WTC11 (cell line): Measurements from ENCODE around the gene PIP4K2B. TPM values are rescaled to one million over a fixed set of nuclear protein-coding genes. Genes with fewer than 3 reads are reported as not detected.
A peak's percentile ranks its signal among the peaks of the same experiment; 100 is the strongest.

Source experiments
- ATAC-seq: fragments of 200-7000 bp; cut with Tn5 transposase; 2 replicates; pipeline ENCODE4 v1.10.0; 2021; ENCODE audit warnings: mild to moderate bottlenecking, moderate library complexity
- CTCF ChIA-PET: fragments of 300-600 bp; sonication (Branson Sonifier 250); formaldehyde crosslinking; loops from one replicate; lab custom pipeline; 2021; ENCODE audit warnings: antibody characterized with exemption; lab: Charles Lee
- POLR2A ChIA-PET: fragments of 350-600 bp; sonication (Branson Sonifier 250); formaldehyde crosslinking; loops from one replicate; lab custom pipeline; 2021; ENCODE audit warnings: antibody characterized with exemption; lab: Charles Lee
- DNase-seq: peaks from one replicate; pipeline ENCODE4 v3.0.0; 2021; ENCODE audit warnings: low spot score
- H3K27ac Mint-ChIP-seq: 2 replicates; pipeline ENCODE4 v1.8.0; 2021; ENCODE audit warnings: mixed read lengths
- H3K27me3 Mint-ChIP-seq: 2 replicates; pipeline ENCODE4 v1.8.0; 2021; ENCODE audit warnings: low read depth, mild to moderate bottlenecking, moderate library complexity, mixed read lengths
- H3K36me3 Mint-ChIP-seq: 2 replicates; pipeline ENCODE4 v1.8.0; 2021; ENCODE audit warnings: mixed read lengths
- H3K4me1 Mint-ChIP-seq: 2 replicates; pipeline ENCODE4 v1.8.0; 2022; ENCODE audit warnings: mixed read lengths
- H3K4me3 Mint-ChIP-seq: 2 replicates; pipeline ENCODE4 v1.8.0; 2021; ENCODE audit warnings: mild to moderate bottlenecking, moderate library complexity, mixed read lengths
- H3K9me3 Mint-ChIP-seq: 2 replicates; pipeline ENCODE4 v1.8.0; 2021; ENCODE audit warnings: mixed read lengths
- AFF4 ChIP-seq: sonication (generic); formaldehyde crosslinking; IDR thresholded peaks from 2 replicates; pipeline ENCODE4 v1.8.1; 2023; ENCODE audit warnings: mild to moderate bottlenecking, missing genetic modification reagents, borderline replicate concordance
- ATF2 ChIP-seq: sonication (generic); formaldehyde crosslinking; IDR thresholded peaks from 2 replicates; pipeline ENCODE4 v1.8.1; 2022; ENCODE audit warnings: low read depth, missing genetic modification reagents, borderline replicate concordance
- ATF3 ChIP-seq: sonication (generic); formaldehyde crosslinking; conservative IDR thresholded peaks from 2 replicates; pipeline ENCODE4 v1.8.1; 2022; ENCODE audit warnings: mild to moderate bottlenecking, missing genetic modification reagents
- ATF6 ChIP-seq: sonication (generic); formaldehyde crosslinking; IDR thresholded peaks from 2 replicates; pipeline ENCODE4 v1.8.1; 2023; ENCODE audit warnings: mild to moderate bottlenecking, missing genetic modification reagents
- JAZF1 ChIP-seq: fragments of 250-450 bp; sonication (Bioruptor Pico); IDR thresholded peaks from 2 replicates; pipeline ENCODE4 v1.9.0; 2021; ENCODE audit warnings: moderate library complexity, mild to moderate bottlenecking, inconsistent platforms
- MYBL2 ChIP-seq: sonication (generic); formaldehyde crosslinking; IDR thresholded peaks from 2 replicates; pipeline ENCODE4 v1.8.1; 2023; ENCODE audit warnings: mild to moderate bottlenecking, moderate library complexity, missing genetic modification reagents
- NR1H2 ChIP-seq: sonication (generic); formaldehyde crosslinking; IDR thresholded peaks from 2 replicates; pipeline ENCODE4 v1.9.0; 2021; ENCODE audit warnings: mild to moderate bottlenecking, moderate library complexity, missing genetic modification reagents
- PREB ChIP-seq: sonication (generic); formaldehyde crosslinking; IDR thresholded peaks from 2 replicates; pipeline ENCODE4 v1.8.1; 2022; ENCODE audit warnings: mild to moderate bottlenecking, missing genetic modification reagents, moderate library complexity, borderline replicate concordance
- RORB ChIP-seq: fragments of 250-450 bp; sonication (Bioruptor Pico); IDR thresholded peaks from 2 replicates; pipeline ENCODE4 v1.9.0; 2021; ENCODE audit warnings: mild to moderate bottlenecking
- STAT6 ChIP-seq: sonication (generic); formaldehyde crosslinking; conservative IDR thresholded peaks from 2 replicates; pipeline ENCODE4 v1.8.1; 2023; ENCODE audit warnings: mild to moderate bottlenecking, low read depth, missing genetic modification reagents, moderate library complexity
- USF2 ChIP-seq: sonication (generic); formaldehyde crosslinking; IDR thresholded peaks from 2 replicates; pipeline ENCODE4 v1.8.1; 2023; ENCODE audit warnings: mild to moderate bottlenecking, missing genetic modification reagents, moderate library complexity
- ZNF317 ChIP-seq: sonication (generic); formaldehyde crosslinking; IDR thresholded peaks from 2 replicates; pipeline ENCODE4 v1.8.1; 2023; ENCODE audit warnings: low read depth, mild to moderate bottlenecking, moderate library complexity, missing genetic modification reagents, borderline replicate concordance
- ZNF423 ChIP-seq: fragments of 250-450 bp; sonication (Bioruptor Pico); IDR thresholded peaks from 2 replicates; pipeline ENCODE4 v2.1.2; 2022; ENCODE audit warnings: mild to moderate bottlenecking, moderate library complexity
- ZNF532 ChIP-seq: fragments of 250-450 bp; sonication (Bioruptor Pico); IDR thresholded peaks from 2 replicates; pipeline ENCODE4 v1.9.0; 2021; ENCODE audit warnings: mild to moderate bottlenecking, borderline replicate concordance
- ZNF671 ChIP-seq: fragments of 250-450 bp; sonication (Bioruptor Pico); IDR thresholded peaks from 2 replicates; pipeline ENCODE4 v1.8.0; 2021; ENCODE audit warnings: mild to moderate bottlenecking
- total RNA-seq: library from RNA; stranded (reverse); gene quantifications from 3 replicates; pipeline ENCODE4 v1.2.3, GENCODE V29; 2021

The PIP4K2B gene
- total RNA-seq, 1 experiment from 2014 or later: 61.9 TPM

GRCh38 chr17:38729368-38729885, 69.9 kb downstream of the PIP4K2B start:
- H3K27ac Mint-ChIP-seq: no peak overlapping the region
- no peaks in the 10 kb centered on the region for H3K9me3 Mint-ChIP-seq
- CTCF ChIA-PET: interaction anchor here (0.6 to 2.2 kb wide), 6 partner anchors 11 to 220 kb away, joined by 3 to 6 read pairs (median 4); no protein-coding TSS in a partner anchor
- peak overlapping the region; percentile 69 for H3K4me3 Mint-ChIP-seq
- POLR2A ChIA-PET: no interaction called here
- ATAC-seq: no peak
- peaks cover 35% of the 10 kb centered on the region for H3K4me1 Mint-ChIP-seq
- no peak for TF ChIP-seq MYBL2 (CRISPR knock-in tag)
- 0 out of 2 replicates have a peak, but pooled peaks have one; percentile 3 for TF ChIP-seq STAT6 (CRISPR knock-in tag)
- peaks cover 2% of the 10 kb centered on the region; the same call in 1 of the 2 replicates for H3K36me3 Mint-ChIP-seq
- DNase-seq: no peak
- peaks cover 23% of the 10 kb centered on the region for H3K27me3 Mint-ChIP-seq

GRCh38 chr17:38728290-38728831, 71.0 kb downstream of the PIP4K2B start:
- H3K36me3 Mint-ChIP-seq: no peaks in the 10 kb centered on the region; the same call in 1 of the 2 replicates
- no peak for ATAC-seq
- peaks cover 26% of the 10 kb centered on the region for H3K4me1 Mint-ChIP-seq
- H3K27me3 Mint-ChIP-seq: peaks cover 23% of the 10 kb centered on the region
- H3K9me3 Mint-ChIP-seq: no peaks in the 10 kb centered on the region
- DNase-seq: no peak
- ChIA-PET CTCF (interaction anchor here (1.1 to 2.9 kb wide), 7 partner anchors 8 to 169 kb away, joined by 3 to 12 read pairs (median 4); no protein-coding TSS in a partner anchor), POLR2A (interaction anchor here (0.8 to 1.0 kb wide), 2 partner anchors 17 to 21 kb away, joined by 3 to 5 read pairs; no protein-coding TSS in a partner anchor)
- no peak overlapping the region; the same call in 1 of the 2 replicates for H3K27ac Mint-ChIP-seq
- H3K4me3 Mint-ChIP-seq: peak overlapping the region; percentile 9; the same call in 1 of the 2 replicates
- TF ChIP-seq JAZF1 (CRISPR knock-in tag) (no peak), ATF6 (no peak), NR1H2 (CRISPR knock-in tag) (no peak), RORB (CRISPR knock-in tag) (no peak), ATF2 (CRISPR knock-in tag) (no peak), PREB (CRISPR knock-in tag) (no peak), ZNF532 (CRISPR knock-in tag) (no peak), ZNF317 (CRISPR knock-in tag) (no peak), ATF3 (CRISPR knock-in tag) (no peak), USF2 (CRISPR knock-in tag) (no peak), AFF4 (CRISPR knock-in tag) (no peak), ZNF423 (CRISPR knock-in tag) (no peak), ZNF671 (CRISPR knock-in tag) (no peak)
